HCT116 (cell line): ENCODE data around the gene GRK5. TPM values are rescaled to one million over a fixed set of nuclear protein-coding genes. Genes with fewer than 3 reads are reported as not detected.

Experiments used
- ATAC-seq: fragments of 200-7000 bp; cut with Tn5 transposase; 2 replicates; pipeline ENCODE4 v1.9.1; 2020; ENCODE audit warnings: mild to moderate bottlenecking, moderate library complexity
- BruUV-seq: library from RNA; stranded (reverse); fragments of 400-500 nt; replicated peaks from 2 replicates; lab custom pipeline; 2021; lab: Mats Ljungman, UMichigan
- CTCF ChIA-PET: fragments of 300-600 bp; sonication (Branson Sonifier 250); formaldehyde crosslinking; loops from one replicate; lab custom pipeline; 2021; ENCODE audit warnings: antibody characterized with exemption; lab: Charles Lee
- POLR2A ChIA-PET: fragments of 300-600, 350-600 bp; sonication (Branson Sonifier 250); formaldehyde crosslinking; loops from one replicate; lab custom pipeline; 2021; ENCODE audit warnings: antibody characterized with exemption; lab: Charles Lee
- RAD21 ChIA-PET, 2 experiments: fragments of 300-600 bp; sonication (Branson Sonifier 250); formaldehyde crosslinking; loops; one replicate each; lab custom pipeline; 2023; ENCODE audit warnings: low total read pairs in 2 of 2; ENCODE audit not compliant: uncharacterized antibody in 2 of 2, unreplicated experiment in 2 of 2, low non-redundant PET in 1 of 2; lab: Charles Lee
- DNase-seq: peaks from one replicate; pipeline ENCODE4 v3.0.0-alpha.2; 2010; ENCODE audit warnings: low read depth, low spot score
- H2AFZ ChIP-seq: fragments of 200-600 bp; shearing (Covaris generic), sonication (generic); 2 replicates; pipeline ENCODE4 v1.6.1; 2017; ENCODE audit warnings: low read depth, mixed run types, mixed read lengths, antibody characterized with exemption, low read length; ENCODE audit not compliant: poor library complexity, severe bottlenecking
- H3K27ac ChIP-seq: 2 replicates; pipeline ENCODE4 v1.5.1; 2012; ENCODE audit warnings: low read depth, low read length
- H3K27me3 ChIP-seq: fragments of 200-600 bp; sonication (generic); 2 replicates; pipeline ENCODE4 v1.6.1; 2016; ENCODE audit warnings: mixed run types, low read length, mixed read lengths; ENCODE audit not compliant: insufficient read depth
- H3K36me3 ChIP-seq, 2 experiments: fragments of 200-500 bp in 1 of 2; fragments of 200-600 bp in 1 of 2; sonication (Bioruptor generic) in 1 of 2; sonication (generic) in 1 of 2; 2 replicates each; pipeline versions ENCODE4 v1.5.1 to v1.6.1; 2014 to 2016; ENCODE audit warnings: low read length in 2 of 2, inconsistent platforms in 1 of 2, mixed read lengths in 1 of 2, mixed run types in 1 of 2; ENCODE audit not compliant: insufficient read depth in 2 of 2, control insufficient read depth in 1 of 2
- H3K4me1 ChIP-seq, 2 experiments: fragments of 200-600 bp in 1 of 2; sonication (generic) in 1 of 2; 2 replicates each; pipeline versions ENCODE4 v1.5.1 to v1.6.1; 2012 to 2017; ENCODE audit warnings: low read length in 2 of 2, inconsistent platforms in 1 of 2, mild to moderate bottlenecking in 1 of 2, mixed read lengths in 1 of 2, mixed run types in 1 of 2, moderate library complexity in 1 of 2; ENCODE audit not compliant: insufficient read depth in 2 of 2, control insufficient read depth in 1 of 2
- H3K4me2 ChIP-seq: fragments of 200-600 bp; sonication (generic); 2 replicates; pipeline ENCODE4 v1.6.1; 2017; ENCODE audit warnings: mixed run types, low read length, mixed read lengths
- H3K4me3 ChIP-seq, 2 experiments: fragments of 200-600 bp in 1 of 2; sonication (generic) in 1 of 2; replicated peaks in 1 of 2; 2 replicates each; pipeline ENCODE4 v1.5.1; 2011 to 2016; ENCODE audit warnings: low read length in 2 of 2, control low read depth in 1 of 2, low read depth in 1 of 2, mild to moderate bottlenecking in 1 of 2, mixed read lengths in 1 of 2, mixed run types in 1 of 2
- H3K79me2 ChIP-seq: fragments of 200-600 bp; sonication (generic); 2 replicates; pipeline ENCODE4 v1.6.1; 2017; ENCODE audit warnings: mild to moderate bottlenecking, mixed run types, low read length, moderate library complexity, mixed read lengths; ENCODE audit not compliant: insufficient read depth
- H3K9ac ChIP-seq: fragments of 200-600 bp; sonication (generic); 2 replicates; pipeline ENCODE4 v1.6.1; 2016; ENCODE audit warnings: low read length, mixed read lengths
- H3K9me2 ChIP-seq: fragments of 200-600 bp; sonication (generic), shearing (Covaris generic); 2 replicates; pipeline ENCODE4 v1.6.1; 2017; ENCODE audit warnings: mixed run types, mild to moderate bottlenecking, moderate library complexity; ENCODE audit not compliant: insufficient read depth
- H3K9me3 ChIP-seq, 2 experiments: fragments of 200-500 bp in 1 of 2; fragments of 200-600 bp in 1 of 2; sonication (Bioruptor generic) in 1 of 2; sonication (generic) in 1 of 2; 2 replicates each; pipeline ENCODE4 v1.6.1; 2014 to 2017; ENCODE audit warnings: low read length in 2 of 2, mixed read lengths in 2 of 2, inconsistent platforms in 1 of 2, low read depth in 1 of 2, mild to moderate bottlenecking in 1 of 2, mixed run types in 1 of 2, moderate library complexity in 1 of 2; ENCODE audit not compliant: control insufficient read depth in 1 of 2, insufficient read depth in 1 of 2
- H4K20me1 ChIP-seq: fragments of 200-600 bp; sonication (generic), shearing (Covaris generic); 2 replicates; pipeline ENCODE4 v1.6.1; 2017; ENCODE audit warnings: mixed run types, mild to moderate bottlenecking, moderate library complexity; ENCODE audit not compliant: insufficient read depth
- CBX3 ChIP-seq: IDR thresholded peaks from 2 replicates; pipeline ENCODE4 v1.6.1; 2012; ENCODE audit warnings: low read depth
- CEBPB ChIP-seq: IDR thresholded peaks from 2 replicates; pipeline ENCODE4 v1.6.1; 2012; ENCODE audit warnings: low read depth
- ELF1 ChIP-seq: IDR thresholded peaks from 2 replicates; pipeline ENCODE4 v1.6.1; 2012; ENCODE audit warnings: low read depth, borderline replicate concordance
- EZH2 ChIP-seq: fragments of 200-600 bp; sonication (generic); IDR thresholded peaks from 2 replicates; pipeline ENCODE4 v1.6.1; 2017; ENCODE audit warnings: antibody characterized with exemption, mixed run types
- EZH2phosphoT487 ChIP-seq: fragments of 200-600 bp; IDR thresholded peaks from 2 replicates; pipeline ENCODE4 v1.6.1; 2018; ENCODE audit warnings: antibody characterized with exemption, borderline replicate concordance
- FOSL1 ChIP-seq: IDR thresholded peaks from 2 replicates; pipeline ENCODE4 v1.6.1; 2012; ENCODE audit warnings: low read depth
- POLR2A ChIP-seq: IDR thresholded peaks from 2 replicates; pipeline ENCODE4 v1.7.0; 2011; ENCODE audit warnings: borderline replicate concordance; ENCODE audit not compliant: insufficient read depth, insufficient read length; ENCODE audit errors: extremely low read depth
- POLR2AphosphoS5 ChIP-seq: IDR thresholded peaks from 2 replicates; pipeline ENCODE4 v1.6.1; 2011; ENCODE audit warnings: mild to moderate bottlenecking, low read depth, low read length, moderate library complexity
- RAD21 ChIP-seq: IDR thresholded peaks from 2 replicates; pipeline ENCODE4 v1.6.1; 2012; ENCODE audit warnings: low read depth, mild to moderate bottlenecking
- SIN3A ChIP-seq: IDR thresholded peaks from 2 replicates; pipeline ENCODE4 v1.6.1; 2012; ENCODE audit warnings: low read depth
- SP1 ChIP-seq: IDR thresholded peaks from 2 replicates; pipeline ENCODE4 v1.6.1; 2012; ENCODE audit warnings: low read depth
- SRF ChIP-seq: IDR thresholded peaks from 2 replicates; pipeline ENCODE4 v1.6.1; 2012; ENCODE audit warnings: low read depth
- TCF7L2 ChIP-seq: IDR thresholded peaks from 2 replicates; pipeline ENCODE4 v1.7.0; 2011; ENCODE audit warnings: borderline replicate concordance, inconsistent platforms; ENCODE audit not compliant: insufficient read depth, insufficient read length; ENCODE audit errors: extremely low read depth
- YY1 ChIP-seq: IDR thresholded peaks from 2 replicates; pipeline ENCODE4 v1.6.1; 2011; ENCODE audit warnings: low read length, low read depth, moderate library complexity, mild to moderate bottlenecking; ENCODE audit not compliant: insufficient replicate concordance; ENCODE audit errors: extremely low read depth
- ZFX ChIP-seq: fragments of 450-650 bp; IDR thresholded peaks from 2 replicates; pipeline ENCODE4 v1.6.1; 2017
- ZNF274 ChIP-seq: fragments of 200-500 bp; sonication (Bioruptor generic); IDR thresholded peaks from 2 replicates; pipeline ENCODE4 v1.6.1; 2014; ENCODE audit warnings: mild to moderate bottlenecking, low read depth, low read length, inconsistent platforms
- intact Hi-C: fragments of 100-400 bp; cut with micrococcal nuclease; formaldehyde crosslinking; loops from 2 replicates; pipeline ENCODE4 v1.10.0; 2022
- total RNA-seq: library from RNA; stranded (reverse); gene quantifications from one replicate; pipeline ENCODE4 v1.2.1, GENCODE V29; 2021; ENCODE audit not compliant: unreplicated experiment
- TF ChIP-seq, protein P1 (sequence below): IDR thresholded peaks from 2 replicates; pipeline ENCODE4 v1.6.1; 2012
- TF ChIP-seq, protein P2 (sequence below): IDR thresholded peaks from 2 replicates; pipeline ENCODE4 v1.6.1; 2011; ENCODE audit warnings: mild to moderate bottlenecking, low read length, moderate library complexity; ENCODE audit not compliant: insufficient replicate concordance; ENCODE audit errors: extremely low read depth
- TF ChIP-seq, protein P3 (sequence below): IDR thresholded peaks from 2 replicates; pipeline ENCODE4 v1.6.1; 2012
- TF ChIP-seq, protein P4 (sequence below), 3 experiments: fragments of 200-600 bp in 1 of 3; sonication (generic) in 1 of 3; IDR thresholded peaks in 2 of 3; conservative IDR thresholded peaks in 1 of 3; 2 replicates each; pipeline ENCODE4 v1.5.1; 2012 to 2017; ENCODE audit warnings: low read depth in 2 of 3, low read length in 2 of 3, antibody characterized with exemption in 1 of 3, borderline replicate concordance in 1 of 3, control low read depth in 1 of 3, mild to moderate bottlenecking in 1 of 3, mixed read lengths in 1 of 3, mixed run types in 1 of 3, moderate library complexity in 1 of 3; ENCODE audit not compliant: insufficient read depth in 1 of 3

Gene GRK5
- total RNA-seq, 1 experiment from 2014 or later = 7.3 TPM

DNA sequence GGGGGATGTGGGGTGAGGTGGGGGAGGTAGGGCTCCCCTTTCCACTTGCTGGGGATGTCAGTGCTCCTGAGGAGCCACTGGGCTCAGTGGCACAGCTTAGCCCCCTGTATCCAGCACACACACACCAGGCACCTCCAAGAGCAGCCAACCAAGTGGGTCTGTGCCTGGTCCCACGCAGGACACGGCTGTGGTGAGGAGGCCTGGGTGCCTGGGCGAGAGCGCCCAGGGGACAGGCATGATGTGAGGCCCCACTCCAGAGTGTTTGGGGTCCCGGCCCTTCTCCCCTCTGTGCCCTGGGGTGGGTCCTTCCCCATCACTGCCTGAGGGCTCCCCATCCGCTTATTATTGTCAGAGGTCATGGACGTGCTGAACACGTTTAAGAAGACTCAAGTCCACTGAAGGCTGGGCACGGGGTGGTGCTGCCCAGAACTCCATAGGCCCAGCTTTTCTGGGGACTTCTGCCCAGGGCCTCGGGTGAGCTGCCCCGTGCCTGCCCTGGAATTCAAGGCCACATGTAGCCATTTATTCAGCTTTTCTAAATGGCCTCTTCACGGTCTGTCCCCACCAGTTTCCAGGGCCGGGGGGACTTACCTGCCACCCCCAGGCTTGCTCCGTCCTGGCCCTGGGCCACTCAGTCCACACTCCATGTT lies 119.8 kb downstream of the GRK5 start:
- TF ChIP-seq, protein P1, sequence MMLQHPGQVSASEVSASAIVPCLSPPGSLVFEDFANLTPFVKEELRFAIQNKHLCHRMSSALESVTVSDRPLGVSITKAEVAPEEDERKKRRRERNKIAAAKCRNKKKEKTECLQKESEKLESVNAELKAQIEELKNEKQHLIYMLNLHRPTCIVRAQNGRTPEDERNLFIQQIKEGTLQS = no peak
- TF ChIP-seq SP1 (no peak), EZH2 (no peak), CEBPB (no peak), SIN3A (no peak), RAD21 (no peak), FOSL1 (no peak), EZH2phosphoT487 (no peak), ZNF274 (no peak), YY1 (no peak), ZFX (no peak), CBX3 (no peak), POLR2A (no peak), POLR2AphosphoS5 (no peak), ELF1 (no peak), SRF (no peak), TCF7L2 (no peak)
- TF ChIP-seq, protein P2, sequence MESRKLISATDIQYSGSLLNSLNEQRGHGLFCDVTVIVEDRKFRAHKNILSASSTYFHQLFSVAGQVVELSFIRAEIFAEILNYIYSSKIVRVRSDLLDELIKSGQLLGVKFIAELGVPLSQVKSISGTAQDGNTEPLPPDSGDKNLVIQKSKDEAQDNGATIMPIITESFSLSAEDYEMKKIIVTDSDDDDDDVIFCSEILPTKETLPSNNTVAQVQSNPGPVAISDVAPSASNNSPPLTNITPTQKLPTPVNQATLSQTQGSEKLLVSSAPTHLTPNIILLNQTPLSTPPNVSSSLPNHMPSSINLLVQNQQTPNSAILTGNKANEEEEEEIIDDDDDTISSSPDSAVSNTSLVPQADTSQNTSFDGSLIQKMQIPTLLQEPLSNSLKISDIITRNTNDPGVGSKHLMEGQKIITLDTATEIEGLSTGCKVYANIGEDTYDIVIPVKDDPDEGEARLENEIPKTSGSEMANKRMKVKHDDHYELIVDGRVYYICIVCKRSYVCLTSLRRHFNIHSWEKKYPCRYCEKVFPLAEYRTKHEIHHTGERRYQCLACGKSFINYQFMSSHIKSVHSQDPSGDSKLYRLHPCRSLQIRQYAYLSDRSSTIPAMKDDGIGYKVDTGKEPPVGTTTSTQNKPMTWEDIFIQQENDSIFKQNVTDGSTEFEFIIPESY = no peak
- TF ChIP-seq, protein P3, sequence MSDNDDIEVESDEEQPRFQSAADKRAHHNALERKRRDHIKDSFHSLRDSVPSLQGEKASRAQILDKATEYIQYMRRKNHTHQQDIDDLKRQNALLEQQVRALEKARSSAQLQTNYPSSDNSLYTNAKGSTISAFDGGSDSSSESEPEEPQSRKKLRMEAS = no peak
- TF ChIP-seq, protein P4, sequence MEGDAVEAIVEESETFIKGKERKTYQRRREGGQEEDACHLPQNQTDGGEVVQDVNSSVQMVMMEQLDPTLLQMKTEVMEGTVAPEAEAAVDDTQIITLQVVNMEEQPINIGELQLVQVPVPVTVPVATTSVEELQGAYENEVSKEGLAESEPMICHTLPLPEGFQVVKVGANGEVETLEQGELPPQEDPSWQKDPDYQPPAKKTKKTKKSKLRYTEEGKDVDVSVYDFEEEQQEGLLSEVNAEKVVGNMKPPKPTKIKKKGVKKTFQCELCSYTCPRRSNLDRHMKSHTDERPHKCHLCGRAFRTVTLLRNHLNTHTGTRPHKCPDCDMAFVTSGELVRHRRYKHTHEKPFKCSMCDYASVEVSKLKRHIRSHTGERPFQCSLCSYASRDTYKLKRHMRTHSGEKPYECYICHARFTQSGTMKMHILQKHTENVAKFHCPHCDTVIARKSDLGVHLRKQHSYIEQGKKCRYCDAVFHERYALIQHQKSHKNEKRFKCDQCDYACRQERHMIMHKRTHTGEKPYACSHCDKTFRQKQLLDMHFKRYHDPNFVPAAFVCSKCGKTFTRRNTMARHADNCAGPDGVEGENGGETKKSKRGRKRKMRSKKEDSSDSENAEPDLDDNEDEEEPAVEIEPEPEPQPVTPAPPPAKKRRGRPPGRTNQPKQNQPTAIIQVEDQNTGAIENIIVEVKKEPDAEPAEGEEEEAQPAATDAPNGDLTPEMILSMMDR (IDR thresholded peaks at IDR 0.05 in 2 of 3, conservative IDR thresholded peaks at IDR 0.05 in 1 of 3; ENCODE audit: borderline replicate concordance in 1 of 3, insufficient read depth in 1 of 3, low read depth in 2 of 3, low read length in 2 of 3) = no peak
- Histone ChIP-seq H3K4me3 (no peak overlapping the region), H3K36me3 (no peaks in the 10 kb centered on the region), H3K9me3 (no peaks in the 10 kb centered on the region), H3K27ac (no peak overlapping the region), H2AFZ (no peak overlapping the region), H3K79me2 (no peaks in the 10 kb centered on the region), H3K27me3 (no peaks in the 10 kb centered on the region), H3K4me2 (no peak overlapping the region), H3K9ac (no peak overlapping the region), H3K9me2 (no peaks in the 10 kb centered on the region), H4K20me1 (no peaks in the 10 kb centered on the region), H3K4me1 (peaks cover 8 to 14% of the 10 kb centered on the region in 2 experiments; a peak in 3 of 4 replicates)
- ChIA-PET CTCF (no interaction called here), RAD21 (no interaction called here), POLR2A (no interaction called here)
- ATAC-seq (no peak), DNase-seq (no peak)
- intact Hi-C loops = no loop called here
- BruUV-seq = no TSS peak
